K562 treated with DMSO at 1 percent for 24 hours (cell line): ENCODE data around the gene DDX46. TPM values are rescaled to one million over a fixed set of nuclear protein-coding genes. Genes with fewer than 3 reads are reported as not detected.

ENCODE experiments used
- total RNA-seq: library from RNA; unstranded; fragments of 300-600 nt; gene quantifications from 2 replicates; pipeline ENCODE4 v1.2.3, GENCODE V29; 2022; ENCODE audit warnings: low read depth; ENCODE audit not compliant: insufficient read depth

DDX46 gene, protein sequence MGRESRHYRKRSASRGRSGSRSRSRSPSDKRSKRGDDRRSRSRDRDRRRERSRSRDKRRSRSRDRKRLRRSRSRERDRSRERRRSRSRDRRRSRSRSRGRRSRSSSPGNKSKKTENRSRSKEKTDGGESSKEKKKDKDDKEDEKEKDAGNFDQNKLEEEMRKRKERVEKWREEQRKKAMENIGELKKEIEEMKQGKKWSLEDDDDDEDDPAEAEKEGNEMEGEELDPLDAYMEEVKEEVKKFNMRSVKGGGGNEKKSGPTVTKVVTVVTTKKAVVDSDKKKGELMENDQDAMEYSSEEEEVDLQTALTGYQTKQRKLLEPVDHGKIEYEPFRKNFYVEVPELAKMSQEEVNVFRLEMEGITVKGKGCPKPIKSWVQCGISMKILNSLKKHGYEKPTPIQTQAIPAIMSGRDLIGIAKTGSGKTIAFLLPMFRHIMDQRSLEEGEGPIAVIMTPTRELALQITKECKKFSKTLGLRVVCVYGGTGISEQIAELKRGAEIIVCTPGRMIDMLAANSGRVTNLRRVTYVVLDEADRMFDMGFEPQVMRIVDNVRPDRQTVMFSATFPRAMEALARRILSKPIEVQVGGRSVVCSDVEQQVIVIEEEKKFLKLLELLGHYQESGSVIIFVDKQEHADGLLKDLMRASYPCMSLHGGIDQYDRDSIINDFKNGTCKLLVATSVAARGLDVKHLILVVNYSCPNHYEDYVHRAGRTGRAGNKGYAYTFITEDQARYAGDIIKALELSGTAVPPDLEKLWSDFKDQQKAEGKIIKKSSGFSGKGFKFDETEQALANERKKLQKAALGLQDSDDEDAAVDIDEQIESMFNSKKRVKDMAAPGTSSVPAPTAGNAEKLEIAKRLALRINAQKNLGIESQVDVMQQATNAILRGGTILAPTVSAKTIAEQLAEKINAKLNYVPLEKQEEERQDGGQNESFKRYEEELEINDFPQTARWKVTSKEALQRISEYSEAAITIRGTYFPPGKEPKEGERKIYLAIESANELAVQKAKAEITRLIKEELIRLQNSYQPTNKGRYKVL
- 29.0 and 30.6 TPM in 2 replicates for total RNA-seq

DNA sequence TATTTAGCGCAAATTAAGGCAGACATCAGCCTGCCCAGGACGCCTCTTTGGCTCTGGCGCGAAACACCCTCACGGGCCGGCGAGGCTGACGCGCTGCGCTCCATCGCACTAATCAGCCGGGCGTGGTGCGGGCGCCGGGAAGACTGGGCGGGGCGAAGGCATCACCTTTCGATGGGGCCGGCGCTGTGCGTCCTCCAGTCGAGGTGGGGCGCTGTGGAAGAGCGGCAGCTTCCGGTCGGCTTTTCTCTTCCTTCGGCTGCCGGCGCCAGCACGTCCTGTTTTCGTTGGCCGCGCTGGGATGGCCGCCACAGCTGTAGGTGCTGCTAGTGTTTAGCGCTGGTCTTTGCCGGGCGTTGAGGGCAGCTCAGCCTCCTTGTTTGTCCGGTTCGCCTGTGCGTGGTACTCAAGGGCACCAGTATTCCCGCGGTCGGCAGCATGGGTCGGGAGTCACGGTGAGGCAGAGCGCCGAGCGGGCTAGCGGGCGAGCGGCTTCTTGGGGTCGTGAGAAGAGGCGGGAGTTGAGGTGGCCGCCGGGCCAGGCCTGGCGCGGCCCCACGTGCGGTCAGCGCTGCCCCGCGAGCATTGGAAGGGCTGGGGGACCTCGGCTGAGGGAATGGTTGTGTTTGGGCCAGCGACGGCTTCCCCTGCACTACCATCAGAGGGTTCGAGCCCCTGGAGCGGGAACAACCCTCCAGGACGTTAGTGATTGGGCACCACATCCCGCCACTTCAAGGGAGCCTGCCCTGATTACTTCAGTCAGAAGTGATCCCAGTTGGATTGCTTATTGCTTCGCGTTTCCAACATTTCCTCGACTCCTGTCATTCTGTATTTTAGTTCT is at the start of gene DDX46:
Gene DDX46 (plus strand): TSS at position 276 of the 838 bp plus-strand sequence. CDS start 160 bp downstream, at position 436.

DNA sequence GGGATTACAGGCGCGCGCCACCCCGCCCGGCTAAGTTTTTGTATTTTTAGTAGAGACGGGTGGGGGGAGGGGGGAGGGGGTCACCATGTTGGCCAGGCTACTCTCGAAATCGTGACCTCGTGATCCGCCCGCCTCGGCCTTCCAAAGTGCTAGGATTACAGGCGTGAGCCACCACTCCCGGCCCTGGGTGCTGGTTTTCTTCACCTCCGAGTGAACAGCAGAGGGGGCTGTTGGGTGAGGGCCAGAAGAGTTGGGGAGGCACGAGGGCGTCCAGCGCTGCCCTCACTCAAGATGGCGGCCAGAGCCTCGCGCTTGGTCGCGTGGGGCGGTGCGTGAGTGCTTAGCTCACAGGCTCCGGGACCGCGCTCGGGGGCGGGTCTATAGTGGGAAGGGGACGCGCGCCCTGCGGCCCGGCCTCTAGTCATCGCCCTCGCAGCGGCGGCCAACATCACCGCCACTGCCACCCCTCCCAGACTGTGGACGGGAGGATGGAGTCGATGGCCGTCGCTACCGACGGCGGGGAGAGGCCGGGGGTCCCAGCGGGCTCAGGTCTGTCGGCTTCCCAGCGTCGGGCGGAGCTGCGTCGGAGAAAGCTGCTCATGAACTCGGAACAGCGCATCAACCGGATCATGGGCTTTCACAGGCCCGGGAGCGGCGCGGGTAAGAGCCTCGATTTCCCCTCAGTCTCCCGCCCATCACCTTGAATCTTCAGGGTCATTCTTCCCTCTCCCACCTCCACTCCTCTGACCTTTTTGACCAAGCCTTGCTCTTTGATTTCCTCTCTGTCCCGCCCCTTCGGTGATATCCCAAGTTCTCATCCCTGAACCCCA is 20.2 kb upstream of the DDX46 start, which contains the start of gene CAMLG:
Gene CAMLG (plus strand): TSS at position 416 of the 830 bp plus-strand sequence. CDS start 73 bp downstream, at position 489.

DNA sequence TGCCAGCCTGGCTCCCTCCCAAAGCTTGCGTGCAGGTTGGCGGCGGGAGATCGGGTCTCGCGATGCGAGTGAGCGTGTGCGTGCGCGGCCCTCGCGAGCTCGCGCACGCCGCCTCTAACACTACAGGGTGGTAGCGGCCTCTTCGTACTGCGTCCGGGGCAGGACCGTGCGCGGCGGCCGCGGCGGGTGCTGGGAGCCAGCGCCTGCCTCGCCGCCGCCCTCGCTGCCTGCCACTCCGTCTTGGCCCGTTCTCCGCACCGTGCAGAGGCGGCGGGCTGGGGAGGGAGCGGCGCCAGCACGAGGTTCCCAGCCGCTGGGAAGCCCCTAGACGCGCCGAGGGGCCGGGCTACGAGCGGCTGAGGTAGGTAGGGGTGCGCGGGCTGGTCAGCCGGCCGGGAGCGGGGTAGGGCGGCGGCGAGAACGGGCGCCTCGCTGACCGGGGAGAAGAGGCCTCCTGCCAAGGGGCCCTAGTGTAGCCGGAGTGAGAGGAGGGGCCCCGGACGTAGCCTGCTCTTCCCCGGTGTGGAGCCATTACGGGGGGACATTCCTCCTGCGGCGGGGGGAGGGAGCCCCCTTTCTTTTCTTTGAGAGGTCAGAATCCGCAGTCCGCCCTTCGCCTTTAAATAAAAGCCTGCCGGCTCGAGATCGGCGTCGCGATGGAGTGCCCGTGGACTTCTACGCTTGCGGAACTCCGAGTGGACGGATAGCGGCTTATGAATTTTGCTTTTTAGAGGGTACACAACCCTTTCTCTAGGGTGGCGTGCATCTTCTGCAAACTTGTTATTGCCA is 87.5 kb downstream of the DDX46 start, which contains the start of gene C5orf24:
Gene C5orf24 (plus strand): TSS at position 117 of the 789 bp plus-strand sequence. CDS start 8,933 bp downstream, outside the sequence.

DNA sequence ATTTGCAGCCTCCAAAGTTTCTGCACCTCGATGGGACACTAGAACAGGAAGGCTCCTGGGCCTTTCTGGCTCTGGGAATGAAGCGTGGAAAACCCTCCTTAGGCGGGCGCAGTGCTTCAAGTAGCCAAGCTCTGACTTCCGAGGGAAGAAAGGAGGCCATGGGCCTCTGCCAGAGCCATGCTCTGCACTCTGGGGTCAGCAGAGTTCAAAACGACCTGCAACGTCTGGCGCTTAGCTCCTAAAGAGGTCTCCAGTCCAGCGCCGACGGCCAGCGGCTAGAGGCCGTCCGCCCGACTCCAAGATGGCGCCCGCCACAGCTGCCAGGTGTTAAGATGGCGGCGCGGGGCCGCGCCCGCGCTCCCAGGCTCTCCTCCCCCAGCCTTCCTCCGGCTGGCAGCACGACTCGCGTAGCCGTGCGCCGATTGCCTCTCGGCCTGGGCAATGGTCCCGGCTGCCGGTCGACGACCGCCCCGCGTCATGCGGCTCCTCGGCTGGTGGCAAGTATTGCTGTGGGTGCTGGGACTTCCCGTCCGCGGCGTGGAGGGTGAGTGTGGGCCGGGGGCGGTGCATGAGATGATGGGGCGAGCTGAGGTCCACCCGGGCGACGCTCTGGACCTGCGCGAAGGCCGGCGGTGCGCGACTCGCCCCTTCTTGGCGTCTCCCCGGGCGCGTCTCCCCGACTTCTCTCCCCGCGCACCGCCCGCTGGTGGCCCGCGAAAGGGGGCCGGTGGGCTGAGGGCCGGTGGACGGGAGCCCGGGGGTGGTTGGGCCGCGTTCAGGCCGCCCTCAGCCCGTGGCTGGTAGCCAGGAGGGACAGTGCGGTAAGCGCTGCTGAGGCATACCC is 115.6 kb downstream of the DDX46 start, which contains the start of gene TXNDC15:
Gene TXNDC15 (plus strand): TSS at position 385 of the 844 bp plus-strand sequence. CDS start 57 bp downstream, at position 442.

Other genes starting within 250 kb of the DDX46 start
- 25.8 and 26.0 TPM in 2 replicates for gene JADE2, start 233.1 kb upstream of the DDX46 start, total RNA-seq
- 37.9 and 60.3 TPM in 2 replicates for gene SAR1B, start 126.0 kb upstream of the DDX46 start, total RNA-seq
- gene SEC24A, start 110.0 kb upstream of the DDX46 start, total RNA-seq, result 11.1 and 12.8 TPM in 2 replicates
- 29.0 and 30.2 TPM in 2 replicates for gene CAMLG, start 20.2 kb upstream of the DDX46 start, total RNA-seq
- 11.3 and 13.5 TPM in 2 replicates for gene C5orf24, start 87.2 kb downstream of the DDX46 start, total RNA-seq
- gene TXNDC15, start 115.6 kb downstream of the DDX46 start, total RNA-seq, result 8.1 and 9.1 TPM in 2 replicates
- gene PCBD2, start 146.4 kb downstream of the DDX46 start, total RNA-seq, result 3.6 and 6.8 TPM in 2 replicates
- 0.64 and 0.71 TPM in 2 replicates for gene CATSPER3, start 209.1 kb downstream of the DDX46 start, total RNA-seq